22Rv1 (cell line): Measurements from ENCODE around the gene NACC1.

Source experiments
- ZFX ChIP-seq: fragments of 450-650 bp; IDR thresholded peaks from 2 replicates; pipeline ENCODE4 v1.6.1; 2017; ENCODE audit warnings: antibody characterized with exemption, borderline replicate concordance
- TF ChIP-seq, protein P1 (sequence below): fragments of 450-650 bp; IDR thresholded peaks from 2 replicates; pipeline ENCODE4 v1.5.1; 2017; ENCODE audit warnings: mild to moderate bottlenecking

DNA sequence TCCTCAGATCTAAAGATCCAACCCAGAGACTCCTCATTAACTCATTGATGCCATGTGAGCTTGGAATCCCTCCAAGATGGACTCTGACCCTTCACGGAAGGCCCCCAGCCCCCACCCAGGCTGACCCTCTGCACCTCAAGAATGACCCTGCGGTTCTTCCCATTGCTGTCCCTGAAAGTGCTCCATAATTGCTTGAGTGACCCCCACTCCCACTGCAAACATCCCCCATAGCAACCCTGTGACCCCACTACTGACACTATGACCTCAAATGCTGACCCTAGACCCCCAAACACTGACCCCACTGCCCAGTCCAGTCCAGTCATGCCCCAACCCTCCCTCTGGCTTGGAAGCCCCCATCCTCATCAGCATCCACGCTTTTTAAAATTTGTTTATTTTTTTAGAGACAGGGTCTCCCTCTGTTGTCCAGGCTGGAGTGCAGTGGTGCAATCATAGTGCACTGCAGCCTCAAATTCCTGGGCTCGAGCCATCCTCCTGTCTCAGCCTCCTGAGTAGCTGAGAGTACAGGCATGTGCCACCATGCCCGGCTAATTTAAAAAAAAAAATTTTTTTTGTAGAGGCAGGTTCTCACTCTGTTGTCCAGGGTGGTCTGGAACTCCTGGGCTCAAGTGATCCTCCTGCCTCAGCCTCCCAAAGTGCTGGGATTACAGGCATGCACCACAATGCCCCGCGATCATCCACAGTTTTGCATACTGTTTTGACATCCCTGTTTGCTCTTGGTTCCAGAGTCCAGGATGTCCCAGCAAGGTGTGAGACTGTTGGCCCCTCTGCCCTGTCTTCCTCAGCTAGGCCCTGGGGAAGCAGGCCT, 16.3 kb upstream of the NACC1 start:
- TF ChIP-seq, protein P1, sequence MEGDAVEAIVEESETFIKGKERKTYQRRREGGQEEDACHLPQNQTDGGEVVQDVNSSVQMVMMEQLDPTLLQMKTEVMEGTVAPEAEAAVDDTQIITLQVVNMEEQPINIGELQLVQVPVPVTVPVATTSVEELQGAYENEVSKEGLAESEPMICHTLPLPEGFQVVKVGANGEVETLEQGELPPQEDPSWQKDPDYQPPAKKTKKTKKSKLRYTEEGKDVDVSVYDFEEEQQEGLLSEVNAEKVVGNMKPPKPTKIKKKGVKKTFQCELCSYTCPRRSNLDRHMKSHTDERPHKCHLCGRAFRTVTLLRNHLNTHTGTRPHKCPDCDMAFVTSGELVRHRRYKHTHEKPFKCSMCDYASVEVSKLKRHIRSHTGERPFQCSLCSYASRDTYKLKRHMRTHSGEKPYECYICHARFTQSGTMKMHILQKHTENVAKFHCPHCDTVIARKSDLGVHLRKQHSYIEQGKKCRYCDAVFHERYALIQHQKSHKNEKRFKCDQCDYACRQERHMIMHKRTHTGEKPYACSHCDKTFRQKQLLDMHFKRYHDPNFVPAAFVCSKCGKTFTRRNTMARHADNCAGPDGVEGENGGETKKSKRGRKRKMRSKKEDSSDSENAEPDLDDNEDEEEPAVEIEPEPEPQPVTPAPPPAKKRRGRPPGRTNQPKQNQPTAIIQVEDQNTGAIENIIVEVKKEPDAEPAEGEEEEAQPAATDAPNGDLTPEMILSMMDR, result no peak
- TF ChIP-seq ZFX, result no peak
